Fibroblast of lung (primary cell): ENCODE data around the gene KLK3. TPM values are rescaled to one million over a fixed set of nuclear protein-coding genes. Genes with fewer than 3 reads are reported as not detected.

Experiments
- DNase-seq, 2 donors: peaks; one replicate each; pipeline versions ENCODE4 v3.0.0 to v3.0.0-alpha.2; 2010; ENCODE audit warnings: low read depth in 2 of 2
- H2AFZ ChIP-seq: 2 replicates; pipeline ENCODE4 v1.5.1; 2012; ENCODE audit warnings: low read length, control low read depth, inconsistent platforms
- H3K27ac ChIP-seq: 2 replicates; pipeline ENCODE4 v1.5.1; 2011; ENCODE audit warnings: low read length, control low read depth; ENCODE audit not compliant: insufficient read depth
- H3K27me3 ChIP-seq: 2 replicates; pipeline ENCODE4 v1.5.1; 2011; ENCODE audit warnings: mild to moderate bottlenecking, low read length; ENCODE audit not compliant: control insufficient read depth, insufficient read depth
- H3K36me3 ChIP-seq: 2 replicates; pipeline ENCODE4 v1.5.1; 2011; ENCODE audit warnings: low read length; ENCODE audit not compliant: control insufficient read depth, insufficient read depth
- H3K4me1 ChIP-seq: 2 replicates; pipeline ENCODE4 v1.5.1; 2011; ENCODE audit warnings: low read length; ENCODE audit not compliant: control insufficient read depth, insufficient read depth; ENCODE audit errors: extremely low read depth
- H3K4me2 ChIP-seq: 2 replicates; pipeline ENCODE4 v1.5.1; 2011; ENCODE audit warnings: low read length, control low read depth; ENCODE audit not compliant: insufficient read depth; ENCODE audit errors: extremely low read depth
- H3K4me3 ChIP-seq, 4 experiments: fragments of 200-600 bp in 1 of 4; sonication (generic) in 1 of 4; replicated peaks in 1 of 4; 2 replicates each; pipeline ENCODE4 v1.5.1; 2011 to 2016; ENCODE audit warnings: low read length in 4 of 4, low read depth in 3 of 4, mild to moderate bottlenecking in 3 of 4, control low read depth in 2 of 4, inconsistent platforms in 1 of 4, mixed read lengths in 1 of 4; ENCODE audit not compliant: insufficient read depth in 1 of 4; ENCODE audit errors: control extremely low read depth in 1 of 4
- H3K79me2 ChIP-seq: 2 replicates; pipeline ENCODE4 v1.5.1; 2012; ENCODE audit warnings: mild to moderate bottlenecking, low read length, inconsistent platforms; ENCODE audit not compliant: control insufficient read depth, insufficient read depth
- H3K9ac ChIP-seq: 2 replicates; pipeline ENCODE4 v1.5.1; 2011; ENCODE audit warnings: mild to moderate bottlenecking, low read length, control low read depth; ENCODE audit not compliant: insufficient read depth
- H3K9me3 ChIP-seq: 2 replicates; pipeline ENCODE4 v1.5.1; 2012; ENCODE audit warnings: low read depth, low read length; ENCODE audit not compliant: control insufficient read depth, insufficient read depth
- H4K20me1 ChIP-seq: 2 replicates; pipeline ENCODE4 v1.5.1; 2011; ENCODE audit warnings: low read length; ENCODE audit not compliant: control insufficient read depth, insufficient read depth; ENCODE audit errors: extremely low read depth
- CTCF ChIP-seq, 2 donors: IDR thresholded peaks in 1 of 2; conservative IDR thresholded peaks in 1 of 2; 1 replicate in 1 of 2; 2 replicates in 1 of 2; pipeline ENCODE4 v1.5.1; 2011 to 2012; ENCODE audit warnings: low read length in 2 of 2, control low read depth in 1 of 2, inconsistent platforms in 1 of 2, low read depth in 1 of 2, mild to moderate bottlenecking in 1 of 2
- EZH2 ChIP-seq: IDR thresholded peaks from 2 replicates; pipeline ENCODE4 v1.5.1; 2012; ENCODE audit warnings: low read length, control low read depth, mild to moderate bottlenecking; ENCODE audit errors: missing control alignments
- polyA plus RNA-seq, 2 donors: library from polyadenylated mRNA; depleted of rRNA in 1 of 2; stranded (reverse) in 1 of 2; unstranded in 1 of 2; fragments of >200 nt; gene quantifications; 2 replicates each; pipeline ENCODE4 v1.2.1, GENCODE V29; 2011 to 2012; ENCODE audit warnings: missing spikeins in 1 of 2
- total RNA-seq: library from RNA; depleted of rRNA; stranded (reverse); fragments of >200 nt; gene quantifications from 2 replicates; pipeline ENCODE4 v1.2.1, GENCODE V29; 2014

KLK3 gene
- total and polyA plus RNA-seq, 2 donors (not counting 1 experiment from before 2014, with no cell fraction given) = not detected

GRCh38 chr19:50899569-50899968 is 44.9 kb downstream of the KLK3 start:
- H3K4me2 ChIP-seq = no peak overlapping the region
- H3K27me3 ChIP-seq = no peaks in the 10 kb centered on the region
- no peaks in the 10 kb centered on the region for H3K4me1 ChIP-seq
- no peak overlapping the region for H2AFZ ChIP-seq
- no peak for DNase-seq
- TF ChIP-seq EZH2 = no peak
- no peak for TF ChIP-seq CTCF (conservative IDR thresholded peaks at IDR 0.05 in 1 of 2, IDR thresholded peaks at IDR 0.05 in 1 of 2; ENCODE audit: low read depth in 1 of 2, low read length in 2 of 2)
- no peak overlapping the region for H3K4me3 ChIP-seq
- H3K9ac ChIP-seq = no peak overlapping the region
- H3K27ac ChIP-seq = no peak overlapping the region
- no peaks in the 10 kb centered on the region for H3K36me3 ChIP-seq
- no peaks in the 10 kb centered on the region for H3K79me2 ChIP-seq
- H3K9me3 ChIP-seq = no peaks in the 10 kb centered on the region
- no peaks in the 10 kb centered on the region for H4K20me1 ChIP-seq

GRCh38 chr19:50902640-50903039 is 47.9 kb downstream of the KLK3 start:
- no peak for DNase-seq
- no peaks in the 10 kb centered on the region for H3K4me1 ChIP-seq
- no peaks in the 10 kb centered on the region for H3K9me3 ChIP-seq
- H2AFZ ChIP-seq = no peak overlapping the region
- H3K79me2 ChIP-seq = no peaks in the 10 kb centered on the region
- no peak overlapping the region for H3K4me3 ChIP-seq
- no peaks in the 10 kb centered on the region for H3K27me3 ChIP-seq
- no peak for TF ChIP-seq EZH2
- TF ChIP-seq CTCF (conservative IDR thresholded peaks at IDR 0.05 in 1 of 2, IDR thresholded peaks at IDR 0.05 in 1 of 2; ENCODE audit: low read depth in 1 of 2, low read length in 2 of 2) = no peak
- no peak overlapping the region for H3K27ac ChIP-seq
- H3K9ac ChIP-seq = no peak overlapping the region
- H3K36me3 ChIP-seq = no peaks in the 10 kb centered on the region
- no peak overlapping the region for H3K4me2 ChIP-seq
- H4K20me1 ChIP-seq = no peaks in the 10 kb centered on the region

GRCh38 chr19:50906217-50906616 is 51.5 kb downstream of the KLK3 start:
- Histone ChIP-seq H4K20me1 (no peaks in the 10 kb centered on the region), H3K4me2 (no peak overlapping the region), H3K27me3 (peaks cover 8% of the 10 kb centered on the region), H3K4me1 (no peaks in the 10 kb centered on the region), H3K9ac (no peak overlapping the region), H3K4me3 (no peak overlapping the region), H3K36me3 (no peaks in the 10 kb centered on the region), H3K9me3 (no peaks in the 10 kb centered on the region), H3K79me2 (no peaks in the 10 kb centered on the region), H2AFZ (no peak overlapping the region), H3K27ac (no peak overlapping the region)
- peak in 1 of 2 donors; percentile 40 for TF ChIP-seq CTCF (conservative IDR thresholded peaks at IDR 0.05 in 1 of 2, IDR thresholded peaks at IDR 0.05 in 1 of 2; ENCODE audit: low read depth in 1 of 2, low read length in 2 of 2)
- TF ChIP-seq EZH2 = no peak
- DNase-seq = peak in 1 of 2 donors; percentile 6
